Measurements from ENCODE around the gene ZDHHC8. TPM values are rescaled to one million over a fixed set of nuclear protein-coding genes. Genes with fewer than 3 reads are reported as not detected.

The ZDHHC8 gene
- total RNA-seq, 6 experiments from 2014 or later: 91.8 to 119 (median 99.1) TPM

GRCh38 chr22:20135806-20136602 is 4.4 kb downstream of the ZDHHC8 start:
- Mint-ChIP-seq H3K4me3 (no peak overlapping the region), H3K4me1 (ENCODE audit: low read depth) (peaks cover 18% of the 10 kb centered on the region), H3K36me3 (ENCODE audit: low read depth) (0 out of 2 replicates have a peak, but pooled peaks cover 3% of the 10 kb centered on the region), H3K9me3 (no peaks in the 10 kb centered on the region), H3K27ac (no peak overlapping the region), H3K27me3 (ENCODE audit: insufficient read depth) (peaks cover 2% of the 10 kb centered on the region; the same call in 1 of the 2 replicates)
- no peak for TF ChIP-seq CTCF (IDR thresholded peaks at IDR 0.05)
- no peak for DNase-seq

DNA sequence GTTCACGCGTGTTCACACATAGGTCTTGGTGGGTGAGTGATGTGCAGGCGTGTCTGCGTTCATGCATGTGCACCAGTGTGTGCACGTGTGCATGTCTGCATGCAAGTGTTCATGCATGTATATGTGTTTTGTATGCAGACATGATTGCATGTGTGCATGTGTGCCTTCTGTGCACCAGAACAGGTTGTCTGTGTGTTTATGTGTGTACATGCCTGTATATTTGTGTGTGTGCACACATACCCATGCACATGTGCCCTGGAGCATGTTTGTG is 4.9 kb downstream of the ZDHHC8 start:
- DNase-seq: no peak
- Mint-ChIP-seq H3K4me3 (no peak overlapping the region), H3K27ac (no peak overlapping the region), H3K9me3 (no peaks in the 10 kb centered on the region), H3K36me3 (ENCODE audit: low read depth) (0 out of 2 replicates have a peak, but pooled peaks cover 3% of the 10 kb centered on the region), H3K4me1 (ENCODE audit: low read depth) (peaks cover 20% of the 10 kb centered on the region), H3K27me3 (ENCODE audit: insufficient read depth) (peaks cover 2% of the 10 kb centered on the region; the same call in 1 of the 2 replicates)
- no peak for TF ChIP-seq CTCF (IDR thresholded peaks at IDR 0.05)

- H3K4me1 Mint-ChIP-seq (ENCODE audit: low read depth): peaks cover 26% of the 10 kb centered on the region
- H3K4me3 Mint-ChIP-seq: no peak overlapping the region
- no peak for TF ChIP-seq CTCF (IDR thresholded peaks at IDR 0.05)
- peaks cover 2% of the 10 kb centered on the region; the same call in 1 of the 2 replicates for H3K27me3 Mint-ChIP-seq (ENCODE audit: insufficient read depth)
- H3K9me3 Mint-ChIP-seq: no peaks in the 10 kb centered on the region
- H3K36me3 Mint-ChIP-seq (ENCODE audit: low read depth): 0 out of 2 replicates have a peak, but pooled peaks cover 3% of the 10 kb centered on the region
- H3K27ac Mint-ChIP-seq: no peak overlapping the region
- DNase-seq: no peak
Observed at GRCh38 chr22:20137113-20137512, 5.5 kb downstream of the ZDHHC8 start.

- Mint-ChIP-seq H3K9me3 (no peaks in the 10 kb centered on the region), H3K36me3 (ENCODE audit: low read depth) (0 out of 2 replicates have a peak, but pooled peaks cover 3% of the 10 kb centered on the region), H3K27me3 (ENCODE audit: insufficient read depth) (peaks cover 2% of the 10 kb centered on the region; the same call in 1 of the 2 replicates), H3K27ac (no peak overlapping the region), H3K4me1 (ENCODE audit: low read depth) (peaks cover 25% of the 10 kb centered on the region), H3K4me3 (no peak overlapping the region)
- no peak for TF ChIP-seq CTCF (IDR thresholded peaks at IDR 0.05)
- no peak for DNase-seq
Observed at GRCh38 chr22:20137671-20138416, 6.2 kb downstream of the ZDHHC8 start.

DNA sequence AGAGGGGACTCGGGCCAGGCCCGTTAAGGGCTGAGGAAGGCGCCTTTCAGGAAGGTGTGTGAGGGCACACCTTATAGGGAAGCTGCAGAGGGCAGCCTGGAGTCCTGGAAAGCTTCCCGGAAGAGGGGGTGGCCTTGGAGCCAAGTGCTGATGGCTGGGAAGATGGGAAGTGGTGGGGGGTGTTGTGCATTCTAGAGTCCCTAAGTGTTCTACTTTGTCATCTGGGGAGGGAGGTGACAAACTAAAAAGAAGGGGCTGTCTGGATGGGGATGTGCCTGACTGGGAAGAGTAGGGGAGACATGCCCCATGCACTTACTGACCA is 6.8 kb downstream of the ZDHHC8 start:
- H3K4me1 Mint-ChIP-seq (ENCODE audit: low read depth): peaks cover 19% of the 10 kb centered on the region
- no peak for TF ChIP-seq CTCF (IDR thresholded peaks at IDR 0.05)
- no peak overlapping the region for H3K27ac Mint-ChIP-seq

More for the DNA sequence above, 6.8 kb downstream of the ZDHHC8 start:
- Mint-ChIP-seq H3K4me3 (no peak overlapping the region), H3K36me3 (ENCODE audit: low read depth) (0 out of 2 replicates have a peak, but pooled peaks cover 3% of the 10 kb centered on the region), H3K27me3 (ENCODE audit: insufficient read depth) (peaks cover 2% of the 10 kb centered on the region; the same call in 1 of the 2 replicates), H3K9me3 (no peaks in the 10 kb centered on the region)
- DNase-seq: no peak

All from HFFc6 (cell line).